IMR-90 (cell line): ENCODE results near the gene CD27. TPM values are rescaled to one million over a fixed set of nuclear protein-coding genes. Genes with fewer than 3 reads are reported as not detected.
"Not testable (repeated sequence)": the region's sequence is repeated elsewhere in the genome, so short reads cannot be mapped to it uniquely, and the experiment has no call there.

Experiments used
- ATAC-seq: fragments of 200-7000 bp; cut with Tn5 transposase; 2 replicates; pipeline ENCODE4 v1.9.1; 2020; ENCODE audit warnings: low read depth, mild to moderate bottlenecking, moderate library complexity
- BruUV-seq: library from RNA; stranded (reverse); fragments of 400-500 nt; replicated peaks from 2 replicates; lab custom pipeline; 2021; lab: Mats Ljungman, UMichigan
- CTCF ChIA-PET: fragments of 300-600 bp; formaldehyde crosslinking; extraction: SDS; loops from one replicate; lab custom pipeline; 2021; ENCODE audit warnings: antibody characterized with exemption; lab: Yijun Ruan, JAX
- POLR2A ChIA-PET: fragments of 300-600 bp; sonication (Branson Sonifier 250); formaldehyde crosslinking; loops from one replicate; lab custom pipeline; 2022; ENCODE audit warnings: antibody characterized with exemption; ENCODE audit not compliant: unreplicated experiment; lab: Charles Lee
- DNase-seq: peaks from one replicate; pipeline ENCODE4 v3.0.0; 2013
- H2AFZ ChIP-seq: replicated peaks from 2 replicates; pipeline ENCODE3; 2013; ENCODE audit warnings: low read length, mild to moderate bottlenecking; ENCODE audit not compliant: poor library complexity
- H2AK5ac ChIP-seq: 2 replicates; pipeline ENCODE4 v1.6.1; 2013; ENCODE audit warnings: low read depth, low read length, inconsistent platforms
- H2AK9ac ChIP-seq: replicated peaks from 2 replicates; pipeline ENCODE3; 2013; ENCODE audit warnings: mild to moderate bottlenecking, low read depth, low read length, moderate library complexity; ENCODE audit not compliant: poor library complexity
- H2BK120ac ChIP-seq: 2 replicates; pipeline ENCODE4 v1.6.1; 2013; ENCODE audit warnings: low read depth, low read length, inconsistent platforms
- H2BK15ac ChIP-seq: 3 replicates; pipeline ENCODE4 v1.6.1; 2013; ENCODE audit warnings: low read depth, low read length, inconsistent platforms
- H2BK20ac ChIP-seq: 2 replicates; pipeline ENCODE4 v1.6.1; 2013; ENCODE audit warnings: low read depth, mild to moderate bottlenecking, inconsistent platforms, low read length, moderate library complexity
- H2BK5ac ChIP-seq: 2 replicates; pipeline ENCODE4 v1.6.1; 2013; ENCODE audit warnings: mild to moderate bottlenecking, low read depth, low read length, inconsistent platforms; ENCODE audit not compliant: poor library complexity, severe bottlenecking
- H3K14ac ChIP-seq: replicated peaks from 2 replicates; pipeline ENCODE4 v1.6.1; 2013; ENCODE audit warnings: low read depth, low read length, inconsistent platforms
- H3K18ac ChIP-seq: 2 replicates; pipeline ENCODE4 v1.6.1; 2013; ENCODE audit warnings: low read depth, low read length, control low read depth
- H3K23ac ChIP-seq: 2 replicates; pipeline ENCODE4 v1.6.1; 2013; ENCODE audit warnings: low read depth, low read length, inconsistent platforms
- H3K27ac ChIP-seq: 2 replicates; pipeline ENCODE4 v1.5.1; 2013; ENCODE audit warnings: mild to moderate bottlenecking, control low read depth, low read length; ENCODE audit not compliant: insufficient read depth
- H3K27me3 ChIP-seq: 2 replicates; pipeline ENCODE4 v1.6.1; 2013; ENCODE audit warnings: low read length; ENCODE audit not compliant: control insufficient read depth, insufficient read depth
- H3K36me3 ChIP-seq: 2 replicates; pipeline ENCODE4 v1.6.1; 2013; ENCODE audit warnings: low read length, mixed read lengths; ENCODE audit not compliant: control insufficient read depth, insufficient read depth
- H3K4ac ChIP-seq: 2 replicates; pipeline ENCODE4 v1.6.1; 2013; ENCODE audit warnings: low read depth, low read length, inconsistent platforms
- H3K4me1 ChIP-seq: 2 replicates; pipeline ENCODE4 v1.6.1; 2013; ENCODE audit warnings: low read length, mixed read lengths; ENCODE audit not compliant: control insufficient read depth, insufficient read depth
- H3K4me2 ChIP-seq: 2 replicates; pipeline ENCODE4 v1.6.1; 2013; ENCODE audit warnings: low read depth, mild to moderate bottlenecking, control low read depth, low read length, moderate library complexity
- H3K4me3 ChIP-seq: 2 replicates; pipeline ENCODE4 v1.5.1; 2013; ENCODE audit warnings: low read depth, mild to moderate bottlenecking, control low read depth, low read length, moderate library complexity; ENCODE audit not compliant: insufficient read depth
- H3K56ac ChIP-seq: 2 replicates; pipeline ENCODE4 v1.6.1; 2013; ENCODE audit warnings: low read length, inconsistent platforms; ENCODE audit not compliant: insufficient read depth; ENCODE audit errors: extremely low read depth
- H3K79me1 ChIP-seq, 2 experiments: 2 replicates each; pipeline ENCODE4 v1.6.1; 2013; ENCODE audit warnings: low read length in 2 of 2, inconsistent platforms in 1 of 2, low read depth in 1 of 2
- H3K9ac ChIP-seq: 2 replicates; pipeline ENCODE4 v1.6.1; 2013; ENCODE audit warnings: low read depth, low read length, control low read depth
- H3K9me1 ChIP-seq: 2 replicates; pipeline ENCODE4 v1.6.1; 2013; ENCODE audit warnings: low read length, inconsistent platforms; ENCODE audit not compliant: insufficient read depth
- H3K9me3 ChIP-seq: 2 replicates; pipeline ENCODE4 v1.6.1; 2013; ENCODE audit warnings: low read length; ENCODE audit not compliant: control insufficient read depth, insufficient read depth
- H4K20me1 ChIP-seq: 2 replicates; pipeline ENCODE4 v1.6.1; 2013; ENCODE audit warnings: low read length, inconsistent platforms; ENCODE audit not compliant: insufficient read depth
- H4K5ac ChIP-seq: 2 replicates; pipeline ENCODE4 v1.6.1; 2013; ENCODE audit warnings: mild to moderate bottlenecking, low read depth, low read length, control low read depth
- H4K8ac ChIP-seq, 2 experiments: 2 replicates each; pipeline ENCODE4 v1.6.1; 2013; ENCODE audit warnings: low read depth in 2 of 2, low read length in 2 of 2, control low read depth in 1 of 2, inconsistent platforms in 1 of 2
- H4K91ac ChIP-seq: 2 replicates; pipeline ENCODE4 v1.6.1; 2013; ENCODE audit warnings: low read depth, low read length, inconsistent platforms; ENCODE audit not compliant: insufficient read depth
- WGBS, 2 experiments: methylation state at CpG; one replicate each; pipeline versions ENCODE4 v1.1.5 to v1.1.7; 2013; ENCODE audit warnings: missing lambda C conversion rate in 2 of 2; ENCODE audit not compliant: insufficient read length in 1 of 2; ENCODE audit errors: extremely low coverage in 2 of 2; 5-methylcytosine and 5-hydroxymethylcytosine counted together
- dilution Hi-C: fragments of 300-500 bp; cut with HindIII; formaldehyde crosslinking; loops from one replicate; pipeline ENCODE4 v1.14.3; 2018; ENCODE audit warnings: low sequenced_read_pairs; ENCODE audit not compliant: unreplicated experiment
- in situ Hi-C: fragments of 300-500 bp; cut with MboI; formaldehyde crosslinking; loops from 3 replicates; pipeline ENCODE4 v1.14.3; 2019; ENCODE audit warnings: low sequenced_read_pairs, inconsistent platforms, mixed read lengths
- intact Hi-C: fragments of 100-400 bp; cut with micrococcal nuclease; formaldehyde crosslinking; loops from 2 replicates; pipeline ENCODE4 v1.10.0; 2022
- polyA plus RNA-seq, 3 experiments: library from polyadenylated mRNA; depleted of rRNA; stranded (reverse); fragments of >200 nt; gene quantifications; 2 replicates each; pipeline ENCODE4 v1.2.3, GENCODE V29; 2012; ENCODE audit warnings: low replicate concordance in 1 of 3
- total RNA-seq: library from RNA; depleted of rRNA; stranded (reverse); fragments of >200 nt; gene quantifications from 2 replicates; pipeline ENCODE4 v1.2.3, GENCODE V29; 2012

Gene CD27
- total and polyA plus RNA-seq, 2 of the 4 experiments (the other 2 are of a cell fraction) = 0.07 TPM; not detected in 1

GRCh38 chr12:6466751-6467150 lies 22.0 kb downstream of the CD27 start:
- BruUV-seq, H3K4me3 ChIP-seq, H2BK5ac ChIP-seq, H3K4me2 ChIP-seq, H3K9me1 ChIP-seq, H3K9ac ChIP-seq, ATAC-seq, H2BK120ac ChIP-seq, H3K4ac ChIP-seq, H2AK5ac ChIP-seq, H3K27me3 ChIP-seq, DNase-seq, H2AK9ac ChIP-seq, H3K14ac ChIP-seq, H3K18ac ChIP-seq, H3K4me1 ChIP-seq, H2AFZ ChIP-seq, H3K9me3 ChIP-seq, H2BK15ac ChIP-seq, H3K23ac ChIP-seq, H3K27ac ChIP-seq, CTCF ChIA-PET, dilution Hi-C loops, H3K56ac ChIP-seq, POLR2A ChIA-PET, H4K5ac ChIP-seq, H2BK20ac ChIP-seq, H4K91ac ChIP-seq, H4K8ac ChIP-seq: not testable (repeated sequence)
- H3K79me1 ChIP-seq = peaks cover 16 to 45% of the 10 kb centered on the region in 2 experiments
- intact Hi-C loops (loop anchor here (5.0 kb wide), 1 partner anchor 269 kb away; no protein-coding TSS in a partner anchor), in situ Hi-C loops (loop anchor here (25.0 kb wide), 1 partner anchor 279 kb away; no protein-coding TSS in a partner anchor)
- peaks cover 37% of the 10 kb centered on the region for H3K36me3 ChIP-seq
- no CpG with 5 or more reads among the region's 4 CpGs for WGBS, 2 experiments
- H4K20me1 ChIP-seq = peaks cover 17% of the 10 kb centered on the region

GRCh38 chr12:6467571-6468282 lies 23.0 kb downstream of the CD27 start:
- ChIA-PET CTCF (interaction anchor here (0.6 kb wide), 1 partner anchor 32 kb away, joined by 3 read pairs; no protein-coding TSS in a partner anchor), POLR2A (interaction anchor here (0.6 to 1.0 kb wide), 2 partner anchors 68 to 133 kb away, joined by 3 to 4 read pairs; no protein-coding TSS in a partner anchor)
- DNase-seq, H2BK20ac ChIP-seq, H3K4me3 ChIP-seq, H3K14ac ChIP-seq, H3K27me3 ChIP-seq, H3K9me3 ChIP-seq, H3K18ac ChIP-seq, H2AK5ac ChIP-seq, H3K27ac ChIP-seq, H3K4me1 ChIP-seq, H3K9me1 ChIP-seq, H4K8ac ChIP-seq, H3K23ac ChIP-seq, H3K4ac ChIP-seq, H3K9ac ChIP-seq, H2BK15ac ChIP-seq, H2BK120ac ChIP-seq, H4K5ac ChIP-seq, H2AFZ ChIP-seq, BruUV-seq, ATAC-seq, dilution Hi-C loops, H3K4me2 ChIP-seq, H3K56ac ChIP-seq, H2AK9ac ChIP-seq, H4K91ac ChIP-seq, H2BK5ac ChIP-seq: not testable (repeated sequence)
- WGBS, 2 experiments = 100% methylated on average over 3 of the region's 9 CpGs; no CpG with 5 or more reads in 1 of the 2 experiments
- intact Hi-C loops = loop anchor here (5.0 kb wide), 1 partner anchor 270 kb away; no protein-coding TSS in a partner anchor
- H4K20me1 ChIP-seq = peaks cover 17% of the 10 kb centered on the region
- peaks cover 16 to 45% of the 10 kb centered on the region in 2 experiments for H3K79me1 ChIP-seq
- peaks cover 27% of the 10 kb centered on the region for H3K36me3 ChIP-seq
- in situ Hi-C loops = loop anchor here (25.0 kb wide), 1 partner anchor 280 kb away; no protein-coding TSS in a partner anchor
